Esophagus (tissue), 2 donors: ENCODE measurements around the gene BSPRY. TPM values are rescaled to one million over a fixed set of nuclear protein-coding genes. Genes with fewer than 3 reads are reported as not detected.

Experiments
- H3K27ac ChIP-seq, 2 donors: one replicate each; pipeline ENCODE4 v1.5.1; 2013; ENCODE audit warnings: low read depth in 2 of 2, mild to moderate bottlenecking in 2 of 2, inconsistent platforms in 1 of 2, low read length in 1 of 2, moderate library complexity in 1 of 2
- H3K27me3 ChIP-seq, 2 donors: one replicate each; pipeline ENCODE4 v1.6.1; 2013; ENCODE audit warnings: low read length in 2 of 2, control low read depth in 1 of 2, mild to moderate bottlenecking in 1 of 2; ENCODE audit not compliant: insufficient read depth in 2 of 2, control insufficient read depth in 1 of 2
- H3K36me3 ChIP-seq, 2 donors: one replicate each; pipeline ENCODE4 v1.6.1; 2013; ENCODE audit warnings: low read length in 1 of 2; ENCODE audit not compliant: control insufficient read depth in 2 of 2, insufficient read depth in 2 of 2
- H3K4me1 ChIP-seq, 2 donors: one replicate each; pipeline ENCODE4 v1.6.1; 2013; ENCODE audit warnings: low read length in 1 of 2; ENCODE audit not compliant: control insufficient read depth in 2 of 2, insufficient read depth in 2 of 2
- H3K4me3 ChIP-seq, 2 donors: one replicate each; pipeline ENCODE4 v1.5.1; 2013; ENCODE audit warnings: low read length in 2 of 2, mild to moderate bottlenecking in 2 of 2, low read depth in 1 of 2, moderate library complexity in 1 of 2
- H3K9me3 ChIP-seq, 2 donors: one replicate each; pipeline ENCODE4 v1.6.1; 2013; ENCODE audit warnings: mild to moderate bottlenecking in 2 of 2, low read depth in 1 of 2, low read length in 1 of 2, moderate library complexity in 1 of 2; ENCODE audit not compliant: control insufficient read depth in 2 of 2, insufficient read depth in 1 of 2
- WGBS, 2 donors: extraction: QIAGEN DNeasy Blood & Tissue Kit; methylation state at CpG; one replicate each; pipeline ENCODE4 v1.1.7; 2013; 5-methylcytosine and 5-hydroxymethylcytosine counted together
- polyA plus RNA-seq, 2 donors: library from polyadenylated mRNA; stranded (reverse); fragments of 200-250 nt; gene quantifications; one replicate each; pipeline ENCODE4 v1.2.3, GENCODE V29; 2013
- donor health status: healthy with polysubstance abuse.
- donor health status: Bipolar disorder and iron deficiency.

Gene BSPRY
- polyA plus RNA-seq, 2 donors, result 17.2 to 27.5 TPM

DNA sequence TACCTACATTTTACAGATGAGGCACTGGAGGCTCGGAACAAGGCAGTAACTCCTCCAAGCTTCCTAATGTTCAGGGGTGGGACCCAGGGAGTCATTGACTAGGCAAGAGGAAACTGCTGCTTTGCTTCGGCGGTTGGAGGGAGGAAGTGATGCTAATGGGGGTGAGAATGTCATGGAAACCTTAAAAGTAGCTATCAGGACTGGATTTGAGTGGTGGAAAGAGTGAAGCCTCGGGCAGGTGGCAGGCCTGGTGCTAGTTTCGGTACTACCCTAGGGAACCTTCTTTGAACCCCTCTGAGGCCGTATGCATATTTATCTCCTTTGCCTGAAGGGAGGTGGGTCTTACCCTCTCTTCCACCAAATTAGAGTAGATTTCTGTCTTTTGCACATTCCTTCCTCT, 1.6 kb downstream of the BSPRY start:
- 55% methylated on average over 6 of the region's 6 CpGs for WGBS, 2 donors
- no peaks in the 10 kb centered on the region for H3K36me3 ChIP-seq
- H3K4me3 ChIP-seq, result no peak overlapping the region
- H3K27me3 ChIP-seq, result no peaks in the 10 kb centered on the region
- no peaks in the 10 kb centered on the region for H3K4me1 ChIP-seq
- no peaks in the 10 kb centered on the region for H3K9me3 ChIP-seq
- H3K27ac ChIP-seq, result no peak overlapping the region

DNA sequence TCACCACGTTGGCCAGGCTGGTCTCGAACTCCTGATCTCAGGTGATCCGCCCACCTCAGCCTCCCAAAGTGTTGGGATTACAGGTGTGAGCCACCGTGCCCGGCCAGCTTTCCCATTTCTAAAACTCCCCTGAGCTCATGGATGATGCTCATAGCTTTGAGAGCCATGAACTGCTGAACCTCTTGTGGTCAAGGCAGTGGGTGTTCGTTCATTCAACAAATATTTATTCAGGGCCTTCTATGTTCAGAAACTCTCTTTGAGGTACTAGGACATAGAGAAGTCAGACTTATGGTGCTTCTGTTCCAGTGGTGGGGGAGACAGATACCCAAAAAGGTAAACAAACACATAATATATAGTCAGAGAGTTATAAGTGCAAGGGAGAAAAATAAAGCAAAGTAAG, 2.7 kb downstream of the BSPRY start:
- H3K27me3 ChIP-seq, result no peaks in the 10 kb centered on the region
- 75 to 76% methylated on average over 6 of the region's 6 CpGs for WGBS, 2 donors
- peak overlapping the region in 1 of 2 donors; percentile 28 for H3K27ac ChIP-seq
- no peaks in the 10 kb centered on the region for H3K36me3 ChIP-seq
- H3K4me3 ChIP-seq, result no peak overlapping the region
- H3K9me3 ChIP-seq, result no peaks in the 10 kb centered on the region
- H3K4me1 ChIP-seq, result no peaks in the 10 kb centered on the region

DNA sequence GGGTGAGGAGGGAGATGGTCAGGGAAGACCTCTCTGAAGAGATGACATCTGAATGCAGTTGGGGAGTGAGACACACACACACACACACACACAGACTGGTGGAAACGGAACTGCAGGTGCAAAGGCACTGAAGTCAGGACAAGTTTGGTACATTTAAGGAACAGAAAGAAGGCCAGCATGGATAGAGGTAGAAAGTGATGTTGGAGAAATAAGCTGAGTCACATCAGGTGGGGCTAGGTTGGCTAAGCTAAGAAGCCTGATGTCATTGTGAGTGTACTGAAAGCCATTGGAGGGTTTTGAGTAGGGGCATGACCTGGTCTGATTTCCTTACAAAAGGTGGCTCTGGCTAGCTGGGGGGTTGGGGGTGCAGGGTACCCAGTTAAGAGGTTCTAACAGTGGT, 3.1 kb downstream of the BSPRY start:
- Histone ChIP-seq H3K9me3 (no peaks in the 10 kb centered on the region), H3K27me3 (no peaks in the 10 kb centered on the region), H3K4me3 (no peak overlapping the region), H3K36me3 (no peaks in the 10 kb centered on the region), H3K4me1 (no peaks in the 10 kb centered on the region), H3K27ac (peak overlapping the region in 1 of 2 donors; percentile 37)
- WGBS, 2 donors, result 59 to 75% methylated on average over 1 of the region's 1 CpG

DNA sequence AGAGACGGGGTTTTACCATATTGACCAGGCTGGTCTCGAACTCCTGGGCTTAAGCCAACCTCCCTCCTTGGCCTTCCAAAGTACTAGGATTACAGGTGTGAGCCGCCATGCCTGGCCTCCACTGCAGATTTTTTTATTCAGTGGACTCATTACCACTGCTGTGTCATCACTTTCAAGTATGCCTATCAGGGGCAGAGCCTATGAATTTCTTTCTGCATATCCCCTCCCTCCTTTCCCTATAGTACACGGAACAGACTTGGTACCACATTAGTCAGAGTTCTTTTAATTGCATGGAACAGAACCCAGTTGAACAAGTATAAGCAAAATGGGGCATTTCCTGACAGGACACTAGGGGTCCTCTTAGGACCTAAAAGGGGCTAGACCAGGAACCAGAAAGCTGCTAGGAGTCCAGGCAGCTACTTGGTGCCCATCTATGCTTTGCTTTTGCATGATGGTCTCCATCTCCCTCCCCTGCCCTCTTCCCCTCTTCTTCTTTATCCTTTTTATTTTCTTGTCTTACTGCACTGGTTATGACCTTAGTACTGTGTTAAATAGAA, 5.8 kb downstream of the BSPRY start:
- Histone ChIP-seq H3K9me3 (no peaks in the 10 kb centered on the region), H3K4me3 (no peak overlapping the region), H3K27ac (no peak overlapping the region), H3K36me3 (peaks cover 0 to 1% of the 10 kb centered on the region in 2 donors), H3K27me3 (no peaks in the 10 kb centered on the region), H3K4me1 (no peaks in the 10 kb centered on the region)
- WGBS, 2 donors, result 83 to 93% methylated on average over 4 of the region's 4 CpGs

DNA sequence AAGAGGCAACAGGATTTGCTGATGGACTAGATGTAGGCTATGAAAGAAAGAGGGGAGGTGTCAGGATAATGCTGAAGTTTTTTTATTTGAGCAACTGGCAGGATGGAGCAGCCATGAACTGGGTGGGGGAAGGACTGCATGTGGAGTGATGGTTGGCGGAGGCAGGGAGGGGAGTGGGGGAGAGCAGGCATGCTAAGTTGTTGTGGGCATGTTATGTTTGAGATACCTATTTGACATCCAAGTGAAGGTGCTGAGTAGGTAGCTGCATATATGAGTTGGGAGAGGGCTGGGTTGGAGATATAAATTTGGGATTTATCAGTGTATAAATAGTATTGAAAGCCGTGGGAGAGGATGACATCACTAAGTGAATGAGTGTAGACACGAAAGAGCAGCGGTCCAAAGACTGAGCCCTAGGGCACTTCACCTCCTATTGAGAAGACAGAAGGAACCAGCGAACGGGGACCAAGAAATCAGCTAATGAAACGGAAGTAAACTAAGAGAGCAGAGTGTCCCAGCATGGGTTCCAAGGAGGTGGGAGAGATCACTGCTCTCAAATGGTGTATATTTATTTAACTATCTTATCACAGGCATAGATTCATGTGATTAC, 7.4 kb downstream of the BSPRY start:
- H3K4me3 ChIP-seq, result no peak overlapping the region
- H3K27me3 ChIP-seq, result no peaks in the 10 kb centered on the region
- H3K27ac ChIP-seq, result no peak overlapping the region
- H3K4me1 ChIP-seq, result no peaks in the 10 kb centered on the region
- H3K9me3 ChIP-seq, result no peaks in the 10 kb centered on the region
- WGBS, 2 donors, result 49 to 82% methylated on average over 7 of the region's 7 CpGs
- H3K36me3 ChIP-seq, result peaks cover 0 to 5% of the 10 kb centered on the region in 2 donors

DNA sequence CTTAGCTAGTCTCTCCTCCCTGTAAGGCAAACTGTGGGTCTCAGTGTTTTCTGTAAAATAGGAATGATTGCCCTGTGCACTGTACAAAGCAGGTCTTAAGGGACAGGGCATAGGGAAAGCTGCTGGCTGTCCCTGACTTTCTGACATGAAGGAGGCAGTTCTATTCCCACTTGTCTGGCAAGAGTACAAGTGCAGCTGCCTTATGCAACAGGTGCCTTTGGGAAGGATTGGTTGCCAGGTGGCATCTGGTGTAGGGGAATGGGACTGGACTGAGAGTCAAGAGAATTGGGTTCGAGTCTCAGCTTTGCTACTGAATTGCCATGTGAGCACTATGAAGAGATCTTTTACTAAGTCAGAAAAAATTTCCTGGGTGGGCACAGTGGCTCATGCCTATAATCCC, 10.0 kb downstream of the BSPRY start:
- no peaks in the 10 kb centered on the region for H3K4me1 ChIP-seq
- H3K36me3 ChIP-seq, result peaks cover 0 to 5% of the 10 kb centered on the region in 2 donors
- H3K4me3 ChIP-seq, result no peak overlapping the region
- H3K27me3 ChIP-seq, result no peaks in the 10 kb centered on the region
- WGBS, 2 donors, result 83 to 88% methylated on average over 1 of the region's 1 CpG
- no peak overlapping the region for H3K27ac ChIP-seq
- no peaks in the 10 kb centered on the region for H3K9me3 ChIP-seq

DNA sequence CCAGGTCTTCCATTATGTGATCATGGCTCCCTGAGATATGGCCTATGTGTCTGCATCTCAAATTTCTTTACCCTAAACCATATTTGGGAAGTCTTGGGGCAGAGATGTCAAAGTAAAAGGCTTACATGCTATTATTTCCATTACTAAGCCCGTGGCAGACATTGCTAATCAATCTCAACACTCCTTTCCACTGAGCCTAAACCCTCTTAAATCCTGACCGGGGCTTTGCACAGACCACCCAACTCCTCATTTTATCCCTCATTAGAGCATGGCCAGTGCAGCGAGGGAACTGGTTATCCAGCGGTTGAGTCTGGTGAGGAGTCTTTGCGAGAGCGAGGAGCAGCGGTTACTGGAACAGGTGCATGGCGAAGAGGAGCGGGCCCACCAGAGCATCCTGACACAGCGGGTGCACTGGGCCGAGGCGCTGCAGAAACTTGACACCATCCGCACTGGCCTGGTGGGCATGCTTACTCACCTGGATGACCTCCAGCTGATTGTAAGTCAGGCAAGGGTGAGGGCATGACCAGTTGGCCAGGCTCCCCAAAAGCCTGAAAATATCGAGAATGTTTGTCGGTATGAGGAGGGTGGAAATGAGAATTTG, 11.0 kb downstream of the BSPRY start:
- peaks cover 0 to 5% of the 10 kb centered on the region in 2 donors for H3K36me3 ChIP-seq
- 91 to 92% methylated on average over 15 of the region's 15 CpGs for WGBS, 2 donors
- H3K27ac ChIP-seq, result no peak overlapping the region
- H3K27me3 ChIP-seq, result no peaks in the 10 kb centered on the region
- H3K4me1 ChIP-seq, result no peaks in the 10 kb centered on the region
- no peak overlapping the region for H3K4me3 ChIP-seq
- H3K9me3 ChIP-seq, result no peaks in the 10 kb centered on the region

DNA sequence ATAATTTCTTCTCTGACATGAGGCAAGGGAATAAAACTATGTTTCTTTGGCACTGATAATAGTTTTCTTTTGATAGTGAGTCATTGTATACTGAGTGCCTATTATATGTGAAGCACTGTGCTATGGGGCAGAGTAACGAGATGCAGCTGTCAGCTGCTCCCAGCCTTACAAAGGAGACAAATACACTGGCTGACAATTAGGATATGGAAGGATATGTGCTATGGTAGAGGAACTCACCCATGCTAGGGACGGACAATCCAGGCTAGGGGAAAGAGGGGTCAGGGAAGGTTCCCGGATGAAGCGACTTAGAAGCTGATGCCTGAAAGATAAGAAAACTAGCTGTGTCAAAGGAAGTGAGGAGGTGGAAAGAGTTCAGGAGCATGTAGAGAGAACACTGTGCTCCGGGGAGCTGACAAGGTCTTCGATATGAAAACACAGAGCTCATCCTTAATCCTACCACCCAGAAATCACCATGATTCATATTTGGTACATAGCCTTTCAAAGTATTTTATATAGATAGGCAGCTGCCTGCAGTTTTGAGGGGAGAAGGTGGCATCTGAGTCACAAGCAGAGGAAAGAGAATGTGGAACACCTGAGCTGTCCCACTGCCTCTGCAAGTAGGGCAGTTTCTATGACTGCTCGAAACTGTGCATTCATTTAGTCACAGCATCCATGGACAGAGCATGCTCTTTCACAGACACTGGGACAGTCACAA, 12.1 kb downstream of the BSPRY start:
- H3K4me3 ChIP-seq, result no peak overlapping the region
- 56 to 66% methylated on average over 7 of the region's 7 CpGs for whole genome bisulfite sequencing, 2 donors
- H3K36me3 ChIP-seq, result peaks cover 0 to 7% of the 10 kb centered on the region in 2 donors
- no peaks in the 10 kb centered on the region for H3K4me1 ChIP-seq
- no peaks in the 10 kb centered on the region for H3K27me3 ChIP-seq
- no peaks in the 10 kb centered on the region for H3K9me3 ChIP-seq
- no peak overlapping the region for H3K27ac ChIP-seq

DNA sequence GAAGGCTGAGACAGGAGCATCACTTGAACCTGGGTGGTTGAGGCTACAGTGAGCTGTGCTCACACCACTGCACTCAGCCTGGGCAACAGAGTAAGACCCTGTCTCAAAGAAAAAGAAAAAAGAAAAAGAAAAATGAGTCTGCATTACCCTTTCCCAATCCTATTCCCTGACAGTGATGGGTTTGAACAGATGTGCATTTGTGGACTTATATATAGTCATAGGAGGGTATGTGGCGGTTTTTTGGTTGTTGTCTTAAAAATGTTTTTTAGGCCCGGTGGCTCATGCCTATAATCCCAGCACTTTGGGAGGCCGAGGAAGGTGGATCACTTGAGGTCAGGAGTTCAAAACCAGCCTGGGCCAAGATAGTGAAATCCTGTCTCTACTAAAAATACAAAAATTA, 14.0 kb downstream of the BSPRY start:
- Histone ChIP-seq H3K36me3 (peaks cover 0 to 11% of the 10 kb centered on the region in 2 donors), H3K9me3 (no peaks in the 10 kb centered on the region), H3K4me1 (no peaks in the 10 kb centered on the region), H3K27ac (no peak overlapping the region), H3K4me3 (no peak overlapping the region), H3K27me3 (no peaks in the 10 kb centered on the region)
- 69 to 75% methylated on average over 3 of the region's 3 CpGs for WGBS, 2 donors
